ENCODE results near the gene FAM120B.

DNA sequence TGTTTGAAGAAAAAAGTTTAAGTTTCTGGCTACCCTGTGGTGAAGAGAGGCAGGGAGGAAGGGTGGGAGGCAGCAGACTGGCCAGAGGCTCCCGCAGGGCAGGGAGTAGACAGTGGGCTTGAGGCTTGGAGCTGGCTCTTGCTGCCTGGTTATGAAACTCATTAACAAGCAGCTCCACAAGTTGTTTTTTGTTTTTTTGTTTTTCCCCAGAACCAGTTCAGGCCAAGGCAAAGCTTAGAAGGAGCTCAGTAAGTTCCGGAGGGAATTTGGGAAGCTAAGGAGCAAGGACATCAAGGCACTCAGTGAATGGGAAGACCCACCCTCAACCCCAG is 19.7 kb upstream of the FAM120B start:
- TF ChIP-seq RAD21 (IDR thresholded peaks at IDR 0.05; ENCODE audit: low read length) (no peak), FOS (IDR thresholded peaks at IDR 0.05; ENCODE audit: low read depth, low read length) (no peak), CEBPB (IDR thresholded peaks at IDR 0.05; ENCODE audit: low read depth, low read length) (no peak), POLR2A (IDR thresholded peaks at IDR 0.05; ENCODE audit: low read depth, low read length) (no peak), BHLHE40 (IDR thresholded peaks at IDR 0.05; ENCODE audit: low read depth, low read length) (no peak), MAFK (IDR thresholded peaks at IDR 0.05; ENCODE audit: low read depth, low read length) (no peak), SMC3 (IDR thresholded peaks at IDR 0.05; ENCODE audit: low read depth, low read length) (no peak), MAZ (IDR thresholded peaks at IDR 0.05; ENCODE audit: borderline replicate concordance, low read depth, low read length) (no peak)
- TF ChIP-seq, protein P1, sequence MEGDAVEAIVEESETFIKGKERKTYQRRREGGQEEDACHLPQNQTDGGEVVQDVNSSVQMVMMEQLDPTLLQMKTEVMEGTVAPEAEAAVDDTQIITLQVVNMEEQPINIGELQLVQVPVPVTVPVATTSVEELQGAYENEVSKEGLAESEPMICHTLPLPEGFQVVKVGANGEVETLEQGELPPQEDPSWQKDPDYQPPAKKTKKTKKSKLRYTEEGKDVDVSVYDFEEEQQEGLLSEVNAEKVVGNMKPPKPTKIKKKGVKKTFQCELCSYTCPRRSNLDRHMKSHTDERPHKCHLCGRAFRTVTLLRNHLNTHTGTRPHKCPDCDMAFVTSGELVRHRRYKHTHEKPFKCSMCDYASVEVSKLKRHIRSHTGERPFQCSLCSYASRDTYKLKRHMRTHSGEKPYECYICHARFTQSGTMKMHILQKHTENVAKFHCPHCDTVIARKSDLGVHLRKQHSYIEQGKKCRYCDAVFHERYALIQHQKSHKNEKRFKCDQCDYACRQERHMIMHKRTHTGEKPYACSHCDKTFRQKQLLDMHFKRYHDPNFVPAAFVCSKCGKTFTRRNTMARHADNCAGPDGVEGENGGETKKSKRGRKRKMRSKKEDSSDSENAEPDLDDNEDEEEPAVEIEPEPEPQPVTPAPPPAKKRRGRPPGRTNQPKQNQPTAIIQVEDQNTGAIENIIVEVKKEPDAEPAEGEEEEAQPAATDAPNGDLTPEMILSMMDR (conservative IDR thresholded peaks at IDR 0.05; ENCODE audit: low read depth, low read length) = no peak
- TF ChIP-seq, protein P2, sequence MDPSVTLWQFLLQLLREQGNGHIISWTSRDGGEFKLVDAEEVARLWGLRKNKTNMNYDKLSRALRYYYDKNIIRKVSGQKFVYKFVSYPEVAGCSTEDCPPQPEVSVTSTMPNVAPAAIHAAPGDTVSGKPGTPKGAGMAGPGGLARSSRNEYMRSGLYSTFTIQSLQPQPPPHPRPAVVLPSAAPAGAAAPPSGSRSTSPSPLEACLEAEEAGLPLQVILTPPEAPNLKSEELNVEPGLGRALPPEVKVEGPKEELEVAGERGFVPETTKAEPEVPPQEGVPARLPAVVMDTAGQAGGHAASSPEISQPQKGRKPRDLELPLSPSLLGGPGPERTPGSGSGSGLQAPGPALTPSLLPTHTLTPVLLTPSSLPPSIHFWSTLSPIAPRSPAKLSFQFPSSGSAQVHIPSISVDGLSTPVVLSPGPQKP (IDR thresholded peaks at IDR 0.05; ENCODE audit: borderline replicate concordance, low read depth, low read length) = no peak
- TF ChIP-seq, protein P3, sequence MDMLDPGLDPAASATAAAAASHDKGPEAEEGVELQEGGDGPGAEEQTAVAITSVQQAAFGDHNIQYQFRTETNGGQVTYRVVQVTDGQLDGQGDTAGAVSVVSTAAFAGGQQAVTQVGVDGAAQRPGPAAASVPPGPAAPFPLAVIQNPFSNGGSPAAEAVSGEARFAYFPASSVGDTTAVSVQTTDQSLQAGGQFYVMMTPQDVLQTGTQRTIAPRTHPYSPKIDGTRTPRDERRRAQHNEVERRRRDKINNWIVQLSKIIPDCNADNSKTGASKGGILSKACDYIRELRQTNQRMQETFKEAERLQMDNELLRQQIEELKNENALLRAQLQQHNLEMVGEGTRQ (IDR thresholded peaks at IDR 0.05; ENCODE audit: low read depth, low read length) = no peak
